NB4 (cell line): ENCODE measurements around the gene ZNF236.

ENCODE experiments used
- DNase-seq: peaks from one replicate; pipeline ENCODE4 v3.0.0; 2010; ENCODE audit warnings: low read depth
- H3K4me3 ChIP-seq: one replicate; pipeline ENCODE4 v1.5.1; 2011; ENCODE audit warnings: mild to moderate bottlenecking, low read depth, low read length, moderate library complexity
- MYC ChIP-seq: IDR thresholded peaks from 2 replicates; pipeline ENCODE4 v1.6.1; 2011; ENCODE audit warnings: low read depth, low read length
- POLR2A ChIP-seq: IDR thresholded peaks from 2 replicates; pipeline ENCODE4 v1.6.1; 2011; ENCODE audit warnings: mild to moderate bottlenecking; ENCODE audit not compliant: insufficient read length; ENCODE audit errors: extremely low read depth
- TF ChIP-seq, protein P1 (sequence below): IDR thresholded peaks from one replicate; pipeline ENCODE4 v1.5.1; 2012; ENCODE audit warnings: low read depth, low read length
- TF ChIP-seq, protein P2 (sequence below): IDR thresholded peaks from 2 replicates; pipeline ENCODE4 v1.6.1; 2011; ENCODE audit warnings: low read depth, low read length

Gene ZNF236

DNA sequence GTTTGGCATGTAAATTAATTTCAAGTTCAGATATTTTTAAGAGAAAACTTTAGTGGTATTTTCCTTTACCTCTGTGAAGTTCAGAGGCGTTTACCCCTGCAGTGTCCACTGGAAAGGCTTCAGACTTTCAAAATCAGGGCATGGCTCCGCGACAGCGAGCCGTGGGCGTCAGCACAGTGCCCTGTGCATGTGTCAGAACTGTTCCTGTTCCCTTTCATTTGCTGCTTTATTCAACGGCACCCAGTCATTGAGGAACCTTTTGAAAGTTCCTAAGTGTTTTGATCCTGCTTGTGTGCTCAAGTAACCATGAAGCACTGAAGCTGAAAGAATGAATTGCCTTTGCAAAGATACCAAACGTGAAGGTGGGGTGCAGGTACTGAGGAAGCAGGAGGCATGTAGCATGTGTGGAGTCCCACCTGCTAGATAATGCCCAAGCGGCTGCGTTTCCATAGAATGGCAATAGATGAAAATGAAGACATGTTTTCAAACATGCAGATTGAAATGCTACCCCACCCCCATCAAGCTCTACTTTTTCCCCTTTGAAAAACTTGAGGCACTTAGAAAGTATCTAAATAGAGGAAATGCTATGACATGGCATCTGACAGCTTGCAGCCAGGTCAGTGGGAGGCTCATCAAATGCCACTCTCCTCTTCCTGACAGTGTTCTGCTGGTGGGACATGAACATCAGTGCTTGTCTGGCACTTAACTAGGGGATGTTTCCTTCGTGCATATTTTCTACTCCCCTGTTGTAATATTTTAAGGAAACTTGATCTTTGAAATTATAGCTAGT, 148.6 kb downstream of the ZNF236 start:
- no peak for DNase-seq
- no peak overlapping the region for H3K4me3 ChIP-seq
- TF ChIP-seq, protein P1, sequence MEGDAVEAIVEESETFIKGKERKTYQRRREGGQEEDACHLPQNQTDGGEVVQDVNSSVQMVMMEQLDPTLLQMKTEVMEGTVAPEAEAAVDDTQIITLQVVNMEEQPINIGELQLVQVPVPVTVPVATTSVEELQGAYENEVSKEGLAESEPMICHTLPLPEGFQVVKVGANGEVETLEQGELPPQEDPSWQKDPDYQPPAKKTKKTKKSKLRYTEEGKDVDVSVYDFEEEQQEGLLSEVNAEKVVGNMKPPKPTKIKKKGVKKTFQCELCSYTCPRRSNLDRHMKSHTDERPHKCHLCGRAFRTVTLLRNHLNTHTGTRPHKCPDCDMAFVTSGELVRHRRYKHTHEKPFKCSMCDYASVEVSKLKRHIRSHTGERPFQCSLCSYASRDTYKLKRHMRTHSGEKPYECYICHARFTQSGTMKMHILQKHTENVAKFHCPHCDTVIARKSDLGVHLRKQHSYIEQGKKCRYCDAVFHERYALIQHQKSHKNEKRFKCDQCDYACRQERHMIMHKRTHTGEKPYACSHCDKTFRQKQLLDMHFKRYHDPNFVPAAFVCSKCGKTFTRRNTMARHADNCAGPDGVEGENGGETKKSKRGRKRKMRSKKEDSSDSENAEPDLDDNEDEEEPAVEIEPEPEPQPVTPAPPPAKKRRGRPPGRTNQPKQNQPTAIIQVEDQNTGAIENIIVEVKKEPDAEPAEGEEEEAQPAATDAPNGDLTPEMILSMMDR, result no peak
- TF ChIP-seq, protein P2, sequence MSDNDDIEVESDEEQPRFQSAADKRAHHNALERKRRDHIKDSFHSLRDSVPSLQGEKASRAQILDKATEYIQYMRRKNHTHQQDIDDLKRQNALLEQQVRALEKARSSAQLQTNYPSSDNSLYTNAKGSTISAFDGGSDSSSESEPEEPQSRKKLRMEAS, result no peak
- TF ChIP-seq MYC (no peak), POLR2A (no peak)

DNA sequence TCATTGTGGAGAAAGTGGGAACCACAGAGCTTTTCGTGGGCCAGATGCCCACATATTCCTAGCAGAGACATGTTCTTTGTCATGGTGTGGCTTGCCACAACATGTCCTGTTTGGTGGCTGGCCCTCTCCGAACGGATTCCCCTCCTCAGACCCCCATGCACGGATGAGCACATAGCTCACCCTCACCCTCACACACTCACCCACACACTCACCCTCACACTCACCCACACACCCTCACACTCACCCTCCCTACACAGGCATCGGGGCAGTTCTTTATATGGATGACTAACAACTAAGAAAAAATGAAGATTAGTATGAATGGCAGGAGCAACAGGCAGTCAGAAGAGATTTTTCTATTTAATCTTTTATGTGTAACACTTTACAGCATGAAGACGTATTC, 149.9 kb downstream of the ZNF236 start:
- TF ChIP-seq MYC (no peak), POLR2A (no peak)
- TF ChIP-seq, protein P1, result no peak
- TF ChIP-seq, protein P2, result no peak
- no peak overlapping the region for H3K4me3 ChIP-seq
- no peak for DNase-seq

DNA sequence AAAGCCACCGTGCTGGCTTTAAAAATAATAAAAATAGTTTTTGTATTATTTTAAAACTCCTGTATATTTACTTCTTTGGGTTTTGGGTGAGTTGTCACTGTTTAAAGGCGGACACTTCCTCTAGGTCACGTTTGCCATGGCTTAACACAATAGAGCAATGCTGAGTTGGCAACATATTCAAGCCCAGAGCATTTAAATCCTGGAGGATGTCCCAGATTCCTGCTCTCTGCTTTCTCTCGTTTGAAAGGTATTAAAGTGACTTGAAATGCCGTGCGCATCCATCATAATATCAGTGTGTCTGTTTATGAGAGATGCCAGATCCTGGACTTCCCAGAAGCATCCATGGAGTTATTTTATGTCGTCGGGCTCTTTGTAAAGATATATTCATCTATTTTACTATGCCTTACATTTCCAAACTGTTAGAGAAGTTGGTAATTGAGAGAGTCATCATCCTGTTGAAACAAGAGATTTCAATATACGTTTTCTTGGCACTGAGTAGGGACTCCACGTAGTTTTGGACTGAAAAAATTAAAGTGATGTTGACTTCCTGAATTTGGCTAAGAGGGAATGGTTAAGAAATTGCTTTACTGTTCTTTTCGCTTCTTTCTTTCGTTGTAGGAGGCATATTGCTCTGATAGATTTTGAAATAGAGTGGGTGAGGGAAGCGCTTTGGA, 150.6 kb downstream of the ZNF236 start:
- H3K4me3 ChIP-seq, result no peak overlapping the region
- no peak for DNase-seq
- TF ChIP-seq, protein P2, result no peak
- TF ChIP-seq POLR2A (no peak), MYC (no peak)
- TF ChIP-seq, protein P1, result no peak

DNA sequence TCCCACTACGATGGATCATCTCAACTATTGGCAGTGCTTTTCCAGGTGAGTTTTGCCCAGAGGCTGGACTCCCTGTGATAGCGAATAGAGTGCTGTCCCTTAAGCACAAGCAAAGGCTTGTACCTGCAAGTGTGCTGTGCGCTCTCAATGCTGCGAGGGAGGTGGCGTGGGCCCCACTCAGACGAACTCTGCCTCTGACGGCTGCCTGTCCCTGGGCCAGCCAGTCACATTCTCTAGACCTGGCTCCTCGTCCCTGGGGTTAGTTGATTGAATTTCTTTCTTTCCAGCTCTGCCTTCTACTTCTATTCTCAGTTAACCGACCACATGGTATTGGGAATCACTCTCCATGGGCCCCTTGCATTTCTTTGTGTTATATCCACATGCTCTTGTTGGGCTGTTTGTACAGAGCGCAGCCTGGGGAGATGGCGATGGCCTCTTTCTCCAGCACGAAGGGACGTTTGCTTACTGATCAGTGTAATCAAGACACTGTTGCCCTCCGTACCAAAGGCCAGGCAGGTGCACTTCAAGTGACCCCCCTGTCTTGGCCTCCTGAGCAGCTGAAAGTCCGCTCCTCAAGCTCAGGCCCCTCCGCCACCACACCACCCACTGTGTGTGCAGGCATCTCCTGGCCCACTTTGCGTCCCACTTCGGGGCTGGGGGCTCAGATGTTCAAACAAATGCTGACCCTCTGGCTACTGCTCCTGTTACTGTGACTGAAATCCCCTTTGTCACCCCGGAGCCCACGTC, 151.3 kb downstream of the ZNF236 start:
- no peak for TF ChIP-seq POLR2A
- no peak overlapping the region for H3K4me3 ChIP-seq
- DNase-seq, result no peak

DNA sequence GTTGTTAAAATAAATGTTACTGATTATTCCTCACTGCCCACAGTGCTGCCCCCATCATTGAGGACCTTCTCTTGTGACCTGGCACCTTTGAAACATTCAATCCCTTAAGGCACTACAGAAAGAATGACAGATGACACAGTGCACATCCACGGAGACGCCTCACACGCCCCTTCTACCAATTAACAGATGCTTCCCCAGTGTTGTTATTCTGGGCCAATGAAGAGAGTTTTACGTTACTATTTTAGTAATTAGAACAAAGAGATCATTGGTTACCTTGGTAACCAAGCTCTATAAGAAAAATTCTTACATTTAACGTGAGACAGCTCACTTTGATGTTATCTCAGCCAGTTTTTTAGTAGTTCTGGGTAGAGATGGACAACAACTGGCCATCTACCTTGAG, 152.0 kb downstream of the ZNF236 start:
- DNase-seq, result no peak
- TF ChIP-seq, protein P1, result no peak
- TF ChIP-seq MYC, result no peak
- no peak for TF ChIP-seq POLR2A
- TF ChIP-seq, protein P2, result no peak
- no peak overlapping the region for H3K4me3 ChIP-seq

DNA sequence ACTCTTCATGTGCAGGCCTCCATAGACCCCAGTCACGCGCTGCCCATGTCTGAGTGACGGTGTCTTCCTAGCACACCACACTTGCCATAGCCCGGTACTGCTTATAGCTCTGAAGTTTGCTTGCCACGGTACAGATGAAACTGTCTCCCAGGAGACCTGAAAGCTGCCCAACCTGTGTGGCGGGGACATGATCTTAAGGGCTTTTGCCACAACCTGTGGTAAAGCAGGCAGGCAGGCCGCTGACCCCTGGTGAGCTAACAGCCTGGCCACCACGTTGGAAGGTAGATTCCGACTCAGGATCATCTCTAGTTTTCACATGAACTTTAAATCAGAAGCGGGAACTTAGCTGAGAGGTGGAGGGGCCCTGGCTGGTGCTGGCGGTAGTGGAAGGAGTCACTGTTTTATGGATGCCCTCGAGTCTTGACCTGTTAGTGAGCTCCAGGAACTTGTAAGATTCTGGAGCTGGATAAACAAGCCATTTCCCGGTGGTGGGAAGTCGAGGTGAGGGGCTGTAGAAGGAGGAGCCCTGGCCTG, 153.3 kb downstream of the ZNF236 start:
- no peak overlapping the region for H3K4me3 ChIP-seq
- no peak for TF ChIP-seq POLR2A
- TF ChIP-seq, protein P2, result no peak
- DNase-seq, result no peak
